Mesendoderm (in vitro differentiated cells): ENCODE results near the gene RAMP2.

Experiments
- DNase-seq: peaks from one replicate; pipeline ENCODE4 v3.0.0; 2013
- H2AK5ac ChIP-seq: 2 replicates; pipeline ENCODE4 v1.6.1; 2013; ENCODE audit warnings: low read length, inconsistent platforms
- H2BK120ac ChIP-seq: 2 replicates; pipeline ENCODE4 v1.6.1; 2013; ENCODE audit warnings: low read depth, mild to moderate bottlenecking, low read length, moderate library complexity, mixed read lengths
- H2BK15ac ChIP-seq: replicated peaks from 2 replicates; pipeline ENCODE4 v1.6.1; 2013; ENCODE audit warnings: low read depth, mild to moderate bottlenecking, moderate library complexity
- H2BK5ac ChIP-seq: 2 replicates; pipeline ENCODE4 v1.6.1; 2013; ENCODE audit warnings: low read length, inconsistent platforms
- H3K18ac ChIP-seq: 2 replicates; pipeline ENCODE4 v1.6.1; 2013; ENCODE audit warnings: mild to moderate bottlenecking, low read length, mixed read lengths
- H3K23ac ChIP-seq: one replicate; pipeline ENCODE4 v1.6.1; 2013; ENCODE audit warnings: low read length
- H3K27ac ChIP-seq: 2 replicates; pipeline ENCODE4 v1.5.1; 2013; ENCODE audit warnings: low read depth, mild to moderate bottlenecking, inconsistent platforms, low read length, moderate library complexity
- H3K27me3 ChIP-seq: 2 replicates; pipeline ENCODE4 v1.6.1; 2013; ENCODE audit warnings: low read length, control low read depth, mild to moderate bottlenecking, inconsistent platforms; ENCODE audit not compliant: insufficient read depth, poor library complexity
- H3K36me3 ChIP-seq: 2 replicates; pipeline ENCODE4 v1.6.1; 2013; ENCODE audit warnings: low read length, inconsistent platforms; ENCODE audit not compliant: control insufficient read depth, insufficient read depth
- H3K4ac ChIP-seq: one replicate; pipeline ENCODE4 v1.6.1; 2013; ENCODE audit warnings: low read depth, mild to moderate bottlenecking, low read length, moderate library complexity
- H3K4me1 ChIP-seq: 2 replicates; pipeline ENCODE4 v1.6.1; 2013; ENCODE audit warnings: low read depth, low read length, inconsistent platforms; ENCODE audit not compliant: control insufficient read depth
- H3K4me2 ChIP-seq: 2 replicates; pipeline ENCODE4 v1.6.1; 2013; ENCODE audit warnings: low read length
- H3K4me3 ChIP-seq: 2 replicates; pipeline ENCODE4 v1.5.1; 2013; ENCODE audit warnings: mild to moderate bottlenecking, low read length
- H3K56ac ChIP-seq: one replicate; pipeline ENCODE4 v1.6.1; 2013; ENCODE audit warnings: low read length
- H3K79me1 ChIP-seq: 2 replicates; pipeline ENCODE4 v1.6.1; 2013; ENCODE audit warnings: low read length, inconsistent platforms
- H3K79me2 ChIP-seq: 2 replicates; pipeline ENCODE4 v1.6.1; 2013; ENCODE audit warnings: mild to moderate bottlenecking, low read length; ENCODE audit not compliant: control insufficient read depth, insufficient read depth
- H3K9ac ChIP-seq: 2 replicates; pipeline ENCODE4 v1.6.1; 2013; ENCODE audit warnings: low read length, inconsistent platforms
- H4K5ac ChIP-seq: one replicate; pipeline ENCODE4 v1.6.1; 2013; ENCODE audit warnings: low read length
- H4K8ac ChIP-seq: one replicate; pipeline ENCODE4 v1.6.1; 2013; ENCODE audit warnings: low read depth, mild to moderate bottlenecking, control low read depth, low read length, moderate library complexity
- WGBS: extraction: QIAGEN DNeasy Blood & Tissue Kit; methylation state at CpG from one replicate; pipeline ENCODE4 v1.1.7; 2013; ENCODE audit warnings: low lambda C conversion rate, missing lambda C conversion rate; ENCODE audit not compliant: insufficient coverage; ENCODE audit errors: extremely low coverage; 5-methylcytosine and 5-hydroxymethylcytosine counted together

The RAMP2 gene

GRCh38 chr17:42779936-42780850 is 19.2 kb downstream of the RAMP2 start, which contains the start of gene WNK4:
Gene WNK4 (plus strand): TSS chr17:42780610. CDS start chr17:42780699, 89 bp downstream.
- peak; percentile 61 for DNase-seq

DNA sequence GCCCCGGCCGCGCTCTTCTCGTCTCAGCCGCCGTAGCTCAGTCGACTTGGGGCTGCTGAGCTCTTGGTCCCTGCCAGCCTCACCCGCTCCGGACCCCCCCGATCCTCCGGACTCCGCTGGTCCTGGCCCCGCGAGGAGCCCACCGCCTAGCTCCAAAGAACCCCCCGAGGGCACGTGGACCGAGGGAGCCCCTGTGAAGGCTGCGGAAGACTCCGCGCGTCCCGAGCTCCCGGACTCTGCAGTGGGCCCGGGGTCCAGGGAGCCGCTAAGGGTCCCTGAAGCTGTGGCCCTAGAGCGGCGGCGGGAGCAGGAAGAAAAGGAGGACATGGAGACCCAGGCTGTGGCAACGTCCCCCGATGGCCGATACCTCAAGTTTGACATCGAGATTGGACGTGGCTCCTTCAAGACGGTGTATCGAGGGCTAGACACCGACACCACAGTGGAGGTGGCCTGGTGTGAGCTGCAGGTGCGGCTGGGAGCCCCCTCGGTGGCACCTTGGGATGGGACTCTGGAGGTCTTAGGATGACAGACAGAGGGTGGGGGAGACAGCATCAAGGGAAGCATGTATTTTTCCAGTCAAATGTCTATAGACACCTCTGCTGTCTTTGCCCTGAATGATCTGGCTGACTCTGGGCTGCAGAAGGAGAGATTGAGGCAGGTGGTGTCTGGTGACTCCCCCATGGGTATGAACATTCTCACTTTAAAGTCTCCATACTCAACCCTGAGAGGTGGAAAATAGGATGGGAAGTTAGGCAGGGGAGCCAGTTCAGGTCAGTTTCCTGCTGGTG is 20.0 kb downstream of the RAMP2 start:
- H3K4me2 ChIP-seq, result peak overlapping the region; percentile 55
- H3K27me3 ChIP-seq, result peaks cover 6% of the 10 kb centered on the region
- peaks cover 3% of the 10 kb centered on the region for H3K36me3 ChIP-seq
- H3K9ac ChIP-seq, result peak overlapping the region; percentile 67
- no CpG with 5 or more reads among the region's 39 CpGs for WGBS
- H3K79me2 ChIP-seq, result no peaks in the 10 kb centered on the region
- H3K56ac ChIP-seq, result peak overlapping the region; percentile 80
- H3K4ac ChIP-seq, result no peak overlapping the region
- H3K27ac ChIP-seq, result no peak overlapping the region
- no peak overlapping the region for H4K5ac ChIP-seq
- no peaks in the 10 kb centered on the region for H3K79me1 ChIP-seq
- H4K8ac ChIP-seq, result no peak overlapping the region
- H3K23ac ChIP-seq, result no peak overlapping the region
- H3K4me1 ChIP-seq, result peaks cover 3% of the 10 kb centered on the region
- no peak overlapping the region for H3K18ac ChIP-seq
- H2BK15ac ChIP-seq, result no peak overlapping the region
- H3K4me3 ChIP-seq, result no peak overlapping the region
- no peak overlapping the region for H2BK5ac ChIP-seq
- H2BK120ac ChIP-seq, result no peak overlapping the region
- DNase-seq, result no peak
- no peak overlapping the region for H2AK5ac ChIP-seq

More at GRCh38 chr17:42779936-42780850, 19.2 kb downstream of the RAMP2 start, which contains the start of gene WNK4:
- H4K8ac ChIP-seq, result no peak within 1 kb of the TSS
- H3K27me3 ChIP-seq, result peaks cover 6% of the 10 kb centered on the region
- H3K4me2 ChIP-seq, result peak within 1 kb of the TSS; percentile 79
- no peaks in the 10 kb centered on the region for H3K79me2 ChIP-seq
- peaks cover 3% of the 10 kb centered on the region for H3K4me1 ChIP-seq
- H3K4ac ChIP-seq, result no peak within 1 kb of the TSS
- H2BK15ac ChIP-seq, result no peak within 1 kb of the TSS
- H3K27ac ChIP-seq, result no peak within 1 kb of the TSS
- peak within 1 kb of the TSS; percentile 27 for H3K4me3 ChIP-seq
- peaks cover 5% of the 10 kb centered on the region for H3K36me3 ChIP-seq
- no peak within 1 kb of the TSS for H2AK5ac ChIP-seq
- H3K23ac ChIP-seq, result no peak within 1 kb of the TSS
- H4K5ac ChIP-seq, result no peak within 1 kb of the TSS
- H3K56ac ChIP-seq, result peak within 1 kb of the TSS; percentile 80
- no peaks in the 10 kb centered on the region for H3K79me1 ChIP-seq
- no peak within 1 kb of the TSS for H3K18ac ChIP-seq
- no peak within 1 kb of the TSS for H2BK5ac ChIP-seq
- no CpG with 5 or more reads among the region's 65 CpGs for WGBS
- no peak within 1 kb of the TSS for H2BK120ac ChIP-seq
- H3K9ac ChIP-seq, result peak within 1 kb of the TSS; percentile 69

- Histone ChIP-seq H3K79me2 (no peaks in the 10 kb centered on the region), H4K5ac (no peak overlapping the region), H2BK120ac (no peak overlapping the region), H3K56ac (no peak overlapping the region), H3K23ac (no peak overlapping the region), H3K9ac (no peak overlapping the region), H3K36me3 (peaks cover 2% of the 10 kb centered on the region), H3K79me1 (no peaks in the 10 kb centered on the region), H4K8ac (no peak overlapping the region), H3K4me2 (no peak overlapping the region), H2BK15ac (no peak overlapping the region), H3K4me1 (peaks cover 3% of the 10 kb centered on the region), H3K27me3 (peaks cover 6% of the 10 kb centered on the region), H3K18ac (no peak overlapping the region), H2AK5ac (no peak overlapping the region), H3K4me3 (no peak overlapping the region), H3K4ac (no peak overlapping the region), H2BK5ac (no peak overlapping the region), H3K27ac (no peak overlapping the region)
- no CpG with 5 or more reads among the region's 10 CpGs for WGBS
- DNase-seq, result no peak
These were observed 20.7 kb downstream of the RAMP2 start for GRCh38 chr17:42781639-42782165.

DNA sequence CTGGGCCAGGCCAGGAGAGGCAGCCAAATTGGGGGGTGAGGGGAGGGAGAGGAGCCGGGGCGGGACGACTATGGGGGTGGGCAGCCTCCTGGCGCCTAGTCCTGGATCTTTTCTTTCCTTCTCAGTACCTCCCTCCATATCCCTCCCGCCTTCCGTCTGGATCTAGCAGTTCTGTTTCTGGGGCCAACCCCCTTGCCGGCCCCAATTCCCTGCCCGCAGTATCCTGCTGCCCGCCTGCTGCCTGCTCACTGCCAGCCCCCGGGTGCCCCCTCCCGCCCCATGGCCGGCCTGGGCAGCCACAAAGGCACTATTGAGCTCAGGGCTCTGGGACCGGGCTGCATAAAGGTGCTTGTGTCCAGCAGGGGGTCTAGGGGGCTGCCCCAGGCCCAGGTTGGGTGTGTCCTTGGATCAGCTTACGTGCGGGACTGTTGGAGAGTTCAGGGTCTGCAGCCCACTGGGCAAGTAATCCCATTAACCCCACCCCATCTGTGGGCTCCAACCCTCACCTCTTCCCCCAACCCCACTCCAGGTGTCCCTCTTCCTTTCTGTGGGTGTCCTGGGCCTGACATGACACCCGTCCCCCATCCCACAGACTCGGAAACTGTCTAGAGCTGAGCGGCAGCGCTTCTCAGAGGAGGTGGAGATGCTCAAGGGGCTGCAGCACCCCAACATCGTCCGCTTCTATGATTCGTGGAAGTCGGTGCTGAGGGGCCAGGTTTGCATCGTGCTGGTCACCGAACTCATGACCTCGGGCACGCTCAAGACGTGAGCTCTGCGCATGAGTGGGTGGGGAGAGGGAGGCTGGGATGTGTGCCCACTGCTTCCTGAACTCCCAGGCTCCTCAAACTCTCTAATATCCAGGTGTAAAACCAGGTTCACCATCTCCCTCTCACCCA is 21.4 kb downstream of the RAMP2 start:
- no peak overlapping the region for H3K4me3 ChIP-seq
- H3K79me1 ChIP-seq, result no peaks in the 10 kb centered on the region
- H3K56ac ChIP-seq, result no peak overlapping the region
- no peak overlapping the region for H3K27ac ChIP-seq
- H3K4ac ChIP-seq, result no peak overlapping the region
- H2BK15ac ChIP-seq, result no peak overlapping the region
- no peak overlapping the region for H2BK5ac ChIP-seq
- DNase-seq, result no peak
- peaks cover 2% of the 10 kb centered on the region for H3K36me3 ChIP-seq
- no peak overlapping the region for H3K9ac ChIP-seq
- peaks cover 3% of the 10 kb centered on the region for H3K4me1 ChIP-seq
- no CpG with 5 or more reads among the region's 29 CpGs for WGBS
- no peaks in the 10 kb centered on the region for H3K79me2 ChIP-seq
- H3K27me3 ChIP-seq, result peaks cover 6% of the 10 kb centered on the region
- no peak overlapping the region for H2BK120ac ChIP-seq
- no peak overlapping the region for H3K23ac ChIP-seq
- H4K8ac ChIP-seq, result no peak overlapping the region
- no peak overlapping the region for H3K4me2 ChIP-seq
- no peak overlapping the region for H4K5ac ChIP-seq
- H2AK5ac ChIP-seq, result no peak overlapping the region
- H3K18ac ChIP-seq, result no peak overlapping the region

DNA sequence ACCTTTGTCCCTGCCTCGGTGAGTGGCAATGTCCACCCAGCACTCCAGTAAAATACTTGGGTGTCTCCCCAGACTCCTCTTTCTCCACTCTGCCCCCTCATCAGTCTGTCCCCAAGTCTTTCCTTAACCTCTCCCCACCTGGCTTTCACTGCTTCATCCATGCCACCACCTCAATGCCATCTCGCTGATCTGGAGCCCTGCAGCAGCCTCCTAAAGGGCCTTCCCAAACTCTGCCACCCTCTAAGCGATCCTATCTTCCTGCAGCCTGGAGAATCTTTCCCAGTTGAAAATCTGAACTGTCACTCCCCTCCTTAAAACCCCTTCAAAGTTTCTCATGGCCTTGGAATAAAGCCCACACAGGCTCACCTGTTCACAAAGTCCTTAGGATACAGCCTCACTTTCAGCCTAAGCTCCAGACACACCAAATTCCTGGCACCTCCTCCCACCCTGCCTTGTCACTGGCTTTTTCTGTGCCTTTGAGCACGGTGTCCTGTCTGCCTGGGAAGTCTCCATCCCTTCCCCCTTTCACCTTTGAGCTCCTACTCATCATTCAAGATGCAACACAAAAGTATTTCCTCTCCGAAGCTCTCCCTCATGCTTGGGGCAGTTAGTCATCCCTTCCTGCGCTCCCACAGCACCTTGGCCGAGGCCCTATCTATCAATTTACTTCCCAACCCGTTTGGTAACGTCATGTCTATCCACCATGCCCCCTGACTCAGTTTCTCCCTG is 22.2 kb downstream of the RAMP2 start:
- H3K4me2 ChIP-seq, result no peak overlapping the region
- H2AK5ac ChIP-seq, result no peak overlapping the region
- H3K4ac ChIP-seq, result no peak overlapping the region
- H3K4me3 ChIP-seq, result no peak overlapping the region
- no peaks in the 10 kb centered on the region for H3K79me2 ChIP-seq
- no CpG with 5 or more reads among the region's 9 CpGs for WGBS
- peaks cover 2% of the 10 kb centered on the region for H3K36me3 ChIP-seq
- H4K8ac ChIP-seq, result no peak overlapping the region
- no peak overlapping the region for H3K23ac ChIP-seq
- peaks cover 6% of the 10 kb centered on the region for H3K27me3 ChIP-seq
- H3K27ac ChIP-seq, result peak overlapping the region; percentile 6
- no peak overlapping the region for H3K56ac ChIP-seq
- H4K5ac ChIP-seq, result no peak overlapping the region
- H2BK5ac ChIP-seq, result no peak overlapping the region
- H3K4me1 ChIP-seq, result peaks cover 3% of the 10 kb centered on the region
- no peak overlapping the region for H3K18ac ChIP-seq
- no peak overlapping the region for H2BK15ac ChIP-seq
- no peaks in the 10 kb centered on the region for H3K79me1 ChIP-seq
- H3K9ac ChIP-seq, result no peak overlapping the region
- DNase-seq, result peak; percentile 80
- no peak overlapping the region for H2BK120ac ChIP-seq
